Nephron (organoid): ENCODE measurements around the gene MEGF6.

Experiments
- H3K27ac Mint-ChIP-seq, 3 experiments: 2 replicates each; pipeline ENCODE4 v1.8.0; 2020; ENCODE audit warnings: mixed read lengths in 3 of 3, mild to moderate bottlenecking in 2 of 3, moderate library complexity in 1 of 3
- H3K27me3 Mint-ChIP-seq: 2 replicates; pipeline ENCODE4 v1.8.0; 2021; ENCODE audit warnings: low read depth, mild to moderate bottlenecking, moderate library complexity, mixed read lengths
- H3K36me3 Mint-ChIP-seq: 2 replicates; pipeline ENCODE4 v1.8.0; 2020; ENCODE audit warnings: low read depth, mixed read lengths
- H3K4me1 Mint-ChIP-seq: 2 replicates; pipeline ENCODE4 v1.8.0; 2020; ENCODE audit warnings: mixed read lengths
- H3K4me3 Mint-ChIP-seq, 3 experiments: 2 replicates each; pipeline ENCODE4 v1.8.0; 2020; ENCODE audit warnings: mild to moderate bottlenecking in 3 of 3, mixed read lengths in 3 of 3, moderate library complexity in 2 of 3
- H3K9me3 Mint-ChIP-seq: 2 replicates; pipeline ENCODE4 v1.8.0; 2020; ENCODE audit warnings: mixed read lengths
- TF ChIP-seq, protein P1 (sequence below), 3 experiments: fragments of 200-600 bp; sonication (generic); IDR thresholded peaks; one replicate each; pipeline ENCODE4 v1.5.0; 2021; ENCODE audit warnings: antibody characterized with exemption in 3 of 3; ENCODE audit not compliant: unreplicated experiment in 3 of 3

The MEGF6 gene

DNA sequence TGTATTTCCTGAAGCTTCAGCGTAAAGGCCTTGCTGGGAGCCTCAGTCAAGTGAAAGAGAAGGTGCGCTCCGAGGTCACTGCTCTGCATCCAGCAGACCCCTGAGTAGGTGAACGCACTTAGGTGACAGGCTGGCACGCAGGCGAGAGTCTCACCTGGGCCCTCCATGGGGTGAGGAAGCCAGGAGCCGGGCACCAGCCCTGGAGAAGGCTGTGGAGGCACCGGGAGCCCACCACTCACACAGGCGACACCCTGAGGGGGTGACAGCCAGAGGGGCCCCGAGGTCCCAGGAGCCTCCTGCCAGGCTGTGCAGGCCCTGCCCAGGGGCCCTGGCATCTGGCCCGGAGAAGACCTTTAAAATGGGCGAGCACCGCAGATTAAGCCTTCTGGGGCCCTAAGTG, 89.2 kb downstream of the MEGF6 start:
- Mint-ChIP-seq H3K9me3 (no peaks in the 10 kb centered on the region), H3K4me3 (no peak overlapping the region), H3K36me3 (no peaks in the 10 kb centered on the region), H3K27ac (no peak overlapping the region), H3K27me3 (no peaks in the 10 kb centered on the region), H3K4me1 (no peaks in the 10 kb centered on the region)
- TF ChIP-seq, protein P1, sequence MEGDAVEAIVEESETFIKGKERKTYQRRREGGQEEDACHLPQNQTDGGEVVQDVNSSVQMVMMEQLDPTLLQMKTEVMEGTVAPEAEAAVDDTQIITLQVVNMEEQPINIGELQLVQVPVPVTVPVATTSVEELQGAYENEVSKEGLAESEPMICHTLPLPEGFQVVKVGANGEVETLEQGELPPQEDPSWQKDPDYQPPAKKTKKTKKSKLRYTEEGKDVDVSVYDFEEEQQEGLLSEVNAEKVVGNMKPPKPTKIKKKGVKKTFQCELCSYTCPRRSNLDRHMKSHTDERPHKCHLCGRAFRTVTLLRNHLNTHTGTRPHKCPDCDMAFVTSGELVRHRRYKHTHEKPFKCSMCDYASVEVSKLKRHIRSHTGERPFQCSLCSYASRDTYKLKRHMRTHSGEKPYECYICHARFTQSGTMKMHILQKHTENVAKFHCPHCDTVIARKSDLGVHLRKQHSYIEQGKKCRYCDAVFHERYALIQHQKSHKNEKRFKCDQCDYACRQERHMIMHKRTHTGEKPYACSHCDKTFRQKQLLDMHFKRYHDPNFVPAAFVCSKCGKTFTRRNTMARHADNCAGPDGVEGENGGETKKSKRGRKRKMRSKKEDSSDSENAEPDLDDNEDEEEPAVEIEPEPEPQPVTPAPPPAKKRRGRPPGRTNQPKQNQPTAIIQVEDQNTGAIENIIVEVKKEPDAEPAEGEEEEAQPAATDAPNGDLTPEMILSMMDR (IDR thresholded peaks at IDR 0.05; ENCODE audit: unreplicated experiment in 3 of 3) = no peak

DNA sequence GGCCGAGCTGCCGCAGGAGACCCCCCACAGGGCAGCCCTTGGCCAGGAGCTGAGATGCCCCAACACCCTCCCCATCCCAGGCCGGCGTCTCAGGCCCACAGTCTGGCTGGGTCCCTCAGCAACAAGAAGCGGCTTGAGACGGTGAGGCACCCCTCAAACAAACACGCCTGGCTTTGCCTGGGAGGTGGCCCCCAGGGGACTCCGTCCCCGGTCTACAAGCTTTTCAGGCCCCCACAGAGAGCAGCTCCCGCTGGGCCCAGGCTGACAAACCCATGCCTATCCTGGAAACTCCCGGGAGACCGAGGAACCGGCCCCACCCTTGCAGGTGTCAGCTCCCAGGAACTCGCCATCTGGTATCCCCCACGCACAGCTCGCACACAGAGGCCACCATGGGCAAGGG, 89.9 kb downstream of the MEGF6 start:
- Mint-ChIP-seq H3K36me3 (no peaks in the 10 kb centered on the region), H3K27me3 (no peaks in the 10 kb centered on the region), H3K4me3 (no peak overlapping the region), H3K4me1 (no peaks in the 10 kb centered on the region), H3K27ac (no peak overlapping the region), H3K9me3 (no peaks in the 10 kb centered on the region)
- TF ChIP-seq, protein P1 (IDR thresholded peaks at IDR 0.05; ENCODE audit: unreplicated experiment in 3 of 3) = no peak

DNA sequence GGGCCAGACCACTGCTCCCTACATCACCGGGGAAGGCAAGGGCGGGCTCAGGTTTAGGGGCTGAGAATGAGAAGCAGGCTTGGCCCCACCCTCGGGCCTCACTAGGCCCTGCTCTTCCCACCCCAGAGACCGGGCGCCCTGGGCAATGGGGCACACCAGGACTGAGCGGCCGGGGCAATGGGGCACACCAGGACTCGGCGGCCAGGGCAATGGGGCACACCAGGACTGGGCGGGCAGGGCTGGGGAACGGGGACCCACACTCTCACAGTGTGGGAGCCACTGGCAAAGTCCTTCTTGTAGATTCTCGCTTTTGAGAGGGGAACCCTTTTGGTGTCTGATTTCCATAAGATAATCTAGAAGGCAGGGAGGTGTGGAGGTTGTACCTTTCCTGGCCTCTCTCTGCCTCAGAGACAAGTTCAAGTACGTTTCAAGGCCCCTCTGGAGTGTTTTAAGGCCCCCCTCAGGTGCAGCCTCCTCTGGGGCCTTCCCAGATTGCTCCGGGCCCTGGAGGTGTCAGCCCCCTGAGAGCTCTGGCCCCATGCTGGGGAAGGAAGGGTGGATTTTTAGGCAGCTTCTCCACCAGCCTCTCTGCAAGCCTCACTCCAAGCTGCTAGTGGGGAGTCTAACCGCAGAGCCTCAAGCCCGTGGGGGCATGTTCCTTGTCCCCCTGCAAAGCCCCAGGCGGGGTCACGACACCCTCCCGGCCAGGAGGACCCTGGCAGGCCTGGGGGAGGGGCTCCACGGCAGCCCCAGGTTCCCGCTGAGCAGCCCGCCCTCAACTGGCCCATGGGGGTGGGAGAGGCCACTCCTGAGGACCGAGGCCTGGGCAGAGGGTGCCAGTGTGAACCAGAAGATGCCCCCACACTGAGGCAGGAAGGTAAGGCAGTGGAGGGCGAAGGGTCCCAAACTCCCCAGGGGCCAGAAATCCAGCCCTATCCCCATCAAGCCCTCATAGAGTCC, 90.6 kb downstream of the MEGF6 start:
- H3K4me1 Mint-ChIP-seq = no peaks in the 10 kb centered on the region
- TF ChIP-seq, protein P1 (IDR thresholded peaks at IDR 0.05; ENCODE audit: unreplicated experiment in 3 of 3) = no peak
- H3K9me3 Mint-ChIP-seq = no peaks in the 10 kb centered on the region
- no peak overlapping the region for H3K27ac Mint-ChIP-seq
- no peaks in the 10 kb centered on the region for H3K36me3 Mint-ChIP-seq
- H3K4me3 Mint-ChIP-seq = no peak overlapping the region
- H3K27me3 Mint-ChIP-seq = no peaks in the 10 kb centered on the region

DNA sequence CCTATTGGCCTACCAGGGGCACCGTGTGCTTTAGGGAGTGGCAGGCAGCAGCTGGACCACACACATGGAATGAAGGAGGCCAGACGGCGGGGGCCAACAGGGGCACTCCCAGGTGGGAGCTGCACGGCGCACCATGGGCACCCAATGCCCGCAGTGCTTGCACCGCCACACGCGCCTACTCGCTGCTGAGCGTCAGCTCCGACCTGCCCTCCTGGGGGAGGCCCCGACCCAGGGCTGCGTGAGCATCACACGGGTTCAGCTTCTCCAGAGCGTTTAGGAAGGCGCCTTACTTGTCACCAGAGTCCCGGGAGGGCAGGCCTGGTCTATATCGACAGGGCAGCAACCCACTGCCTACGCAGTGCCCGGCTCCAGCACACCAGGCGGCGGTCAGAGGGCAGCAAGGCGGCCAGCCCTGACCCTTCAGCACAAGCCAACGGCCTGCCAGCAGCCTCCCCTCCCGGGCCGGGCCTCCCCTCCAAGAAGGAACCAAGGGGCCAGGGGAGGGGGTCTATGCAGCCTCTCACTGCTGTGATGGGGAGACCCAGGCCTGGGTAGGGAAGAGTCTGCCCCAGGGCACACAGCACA, 91.9 kb downstream of the MEGF6 start:
- H3K27ac Mint-ChIP-seq = no peak overlapping the region
- no peaks in the 10 kb centered on the region for H3K4me1 Mint-ChIP-seq
- H3K36me3 Mint-ChIP-seq = no peaks in the 10 kb centered on the region
- H3K27me3 Mint-ChIP-seq = no peaks in the 10 kb centered on the region
- no peak overlapping the region for H3K4me3 Mint-ChIP-seq
- TF ChIP-seq, protein P1 (IDR thresholded peaks at IDR 0.05; ENCODE audit: unreplicated experiment in 3 of 3) = no peak
- no peaks in the 10 kb centered on the region for H3K9me3 Mint-ChIP-seq

DNA sequence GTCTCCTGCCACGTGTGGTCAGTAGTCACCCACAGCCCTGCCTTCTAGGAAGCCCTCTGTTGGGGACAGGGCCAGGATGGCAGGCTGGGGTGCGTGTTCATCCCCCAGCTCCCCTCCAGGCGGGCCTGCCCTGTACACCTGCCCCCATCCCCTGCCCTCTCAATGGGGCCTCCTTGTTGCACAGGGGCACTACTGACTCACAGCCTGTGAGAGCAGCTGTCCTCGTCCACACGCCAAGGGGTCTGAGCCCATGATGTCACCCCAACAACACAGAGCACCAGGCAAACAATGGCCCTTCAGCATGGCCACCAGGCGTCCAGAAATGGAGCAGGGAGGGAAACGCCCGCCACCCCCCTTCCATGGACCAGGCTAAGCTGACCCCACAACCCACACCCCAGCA, 92.6 kb downstream of the MEGF6 start:
- Mint-ChIP-seq H3K27ac (no peak overlapping the region), H3K27me3 (no peaks in the 10 kb centered on the region), H3K4me1 (no peaks in the 10 kb centered on the region), H3K9me3 (no peaks in the 10 kb centered on the region), H3K36me3 (no peaks in the 10 kb centered on the region), H3K4me3 (no peak overlapping the region)
- TF ChIP-seq, protein P1 (IDR thresholded peaks at IDR 0.05; ENCODE audit: unreplicated experiment in 3 of 3) = no peak
